SH-SY5Y (cell line): ENCODE results near the gene ISM1.

Experiments
- GATA2 ChIP-seq: IDR thresholded peaks from 2 replicates; pipeline ENCODE4 v1.6.1; 2011; ENCODE audit warnings: mild to moderate bottlenecking, low read depth, low read length
- GATA3 ChIP-seq: IDR thresholded peaks from 2 replicates; pipeline ENCODE4 v1.6.1; 2011; ENCODE audit warnings: low read depth, mild to moderate bottlenecking, low read length, moderate library complexity

Gene ISM1

DNA sequence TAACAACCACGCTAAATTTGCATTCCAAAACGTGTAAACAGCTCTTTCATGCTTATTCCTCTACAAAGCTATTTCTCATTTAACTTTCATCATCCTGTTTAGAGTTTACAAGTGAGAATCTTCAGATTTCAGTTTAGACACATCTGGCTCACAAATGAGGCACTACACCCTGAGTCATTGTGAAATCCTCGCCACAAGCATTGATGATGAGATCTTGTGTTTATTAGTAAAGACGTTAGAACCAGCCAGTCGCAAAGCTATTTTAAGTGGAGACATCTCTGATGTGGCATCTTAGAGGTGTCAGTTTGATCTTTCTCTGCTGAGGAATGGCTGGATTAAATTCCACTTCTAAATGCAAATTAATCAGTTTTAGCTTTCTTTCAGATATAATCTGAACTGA is 8.3 kb upstream of the ISM1 start:
- TF ChIP-seq GATA3 (no peak), GATA2 (no peak)

DNA sequence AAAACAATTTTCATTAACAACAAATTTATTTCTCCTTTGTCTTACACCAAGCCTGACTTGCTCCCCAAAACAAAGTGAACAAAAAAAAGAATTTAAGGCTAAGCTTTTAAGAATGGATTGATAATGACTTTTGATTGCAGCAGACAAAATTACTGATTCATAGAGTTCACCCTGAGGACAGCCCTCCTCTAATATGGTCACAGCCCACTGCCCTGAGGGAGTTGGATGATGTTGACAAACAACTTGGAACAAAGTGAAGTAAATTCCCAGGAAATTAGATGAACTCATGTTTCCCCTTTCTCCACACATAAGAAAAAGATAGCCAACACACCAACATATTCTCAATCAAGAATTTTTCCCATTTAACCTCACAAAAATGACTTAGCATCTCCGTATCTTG is 7.7 kb upstream of the ISM1 start:
- no peak for TF ChIP-seq GATA2

DNA sequence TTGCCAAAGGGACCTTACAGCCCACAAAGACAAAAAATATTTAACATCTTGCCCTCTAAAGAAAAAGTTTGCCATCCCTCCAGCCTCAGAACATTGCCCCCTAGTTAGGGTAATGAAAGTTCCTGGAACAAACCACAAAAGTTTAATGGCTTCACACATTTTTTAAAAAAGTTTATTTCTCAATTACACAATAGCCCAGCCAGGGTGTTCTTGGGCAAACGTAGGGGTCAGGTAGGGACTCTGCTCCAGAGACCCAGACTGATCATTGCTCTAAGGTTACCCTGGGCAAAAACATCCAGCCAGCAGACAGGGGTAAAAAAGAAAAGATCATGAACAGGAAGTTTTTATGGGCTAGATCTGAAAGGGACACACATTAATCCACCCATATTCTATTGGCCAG is 4.5 kb upstream of the ISM1 start:
- TF ChIP-seq GATA2, result no peak
- TF ChIP-seq GATA3, result no peak

DNA sequence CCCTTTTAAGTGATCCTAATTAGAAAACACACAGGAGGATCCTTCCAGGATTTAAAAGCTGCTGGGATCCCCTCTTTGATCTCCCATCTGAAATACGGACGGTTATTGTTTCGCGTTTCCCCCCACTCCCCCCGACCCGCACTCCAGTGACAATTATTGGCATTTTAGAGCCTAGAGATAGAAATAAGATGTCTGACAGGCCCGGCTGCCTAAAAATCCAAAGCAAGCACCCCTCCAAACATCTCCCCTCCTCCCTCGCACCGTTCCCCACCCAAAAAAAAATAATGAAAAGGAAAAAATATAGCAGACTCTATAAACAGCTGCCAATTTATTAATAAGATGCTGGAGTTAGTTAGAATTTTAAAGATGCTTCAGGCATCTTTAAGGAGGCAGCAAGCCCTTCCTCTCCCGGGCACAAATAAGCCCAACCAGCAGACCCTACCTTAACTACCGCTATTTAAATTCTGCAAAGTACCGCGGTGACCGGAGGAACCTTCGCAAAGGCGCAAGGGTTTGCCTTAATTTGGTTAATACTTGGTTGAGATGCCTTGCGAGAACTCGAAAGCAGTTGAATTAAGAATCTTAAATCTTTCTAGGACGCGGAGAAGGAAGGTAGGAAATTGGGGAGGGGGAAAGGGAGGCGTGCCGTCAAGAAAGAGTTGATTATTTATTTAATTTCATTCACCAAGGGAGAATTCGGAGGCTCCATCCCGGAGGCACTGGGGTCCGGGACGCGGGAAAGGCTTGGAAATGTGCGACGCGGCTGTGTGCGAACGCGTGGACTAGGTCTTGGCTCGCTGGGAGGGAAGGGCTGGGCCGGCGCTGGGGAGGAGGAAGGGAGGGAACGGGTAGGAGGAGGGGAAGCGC is 1.5 kb upstream of the ISM1 start:
- TF ChIP-seq GATA3 (no peak), GATA2 (no peak)

DNA sequence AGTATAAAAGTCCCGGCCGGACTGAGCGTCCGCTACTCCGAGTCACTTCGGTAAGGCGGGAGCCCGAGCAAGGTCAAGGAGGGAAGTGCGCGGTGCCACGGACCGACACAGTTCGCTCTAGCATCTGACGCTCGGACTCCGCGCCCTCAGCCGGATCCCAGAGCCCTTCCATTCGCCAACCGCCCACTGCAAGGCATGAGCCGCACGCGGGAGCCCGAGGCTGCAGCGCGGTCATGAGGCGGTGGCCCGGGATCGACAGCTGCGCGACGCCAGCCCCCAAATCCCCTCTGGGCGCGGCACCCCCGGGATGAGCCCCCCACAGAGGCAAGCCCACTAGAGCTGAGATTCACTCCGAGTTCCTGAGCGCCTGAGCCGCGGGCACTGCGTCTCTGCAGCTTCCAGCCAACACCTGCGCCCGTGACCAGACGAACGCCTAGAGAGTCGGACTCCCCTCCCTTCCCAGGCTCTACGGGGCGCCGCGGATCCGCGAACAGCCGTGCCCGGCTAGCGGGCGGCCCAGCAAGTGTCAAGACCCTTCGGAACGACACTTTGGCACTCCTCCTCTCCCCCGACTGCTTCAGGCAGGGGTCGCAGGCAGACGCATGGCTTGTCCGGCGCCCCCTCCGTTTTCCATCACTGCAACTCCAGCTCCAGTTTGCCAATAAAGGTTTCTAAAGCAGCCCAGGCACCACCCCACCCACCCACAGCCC is 725 bp upstream of the ISM1 start:
- TF ChIP-seq GATA2 (no peak), GATA3 (no peak)

DNA sequence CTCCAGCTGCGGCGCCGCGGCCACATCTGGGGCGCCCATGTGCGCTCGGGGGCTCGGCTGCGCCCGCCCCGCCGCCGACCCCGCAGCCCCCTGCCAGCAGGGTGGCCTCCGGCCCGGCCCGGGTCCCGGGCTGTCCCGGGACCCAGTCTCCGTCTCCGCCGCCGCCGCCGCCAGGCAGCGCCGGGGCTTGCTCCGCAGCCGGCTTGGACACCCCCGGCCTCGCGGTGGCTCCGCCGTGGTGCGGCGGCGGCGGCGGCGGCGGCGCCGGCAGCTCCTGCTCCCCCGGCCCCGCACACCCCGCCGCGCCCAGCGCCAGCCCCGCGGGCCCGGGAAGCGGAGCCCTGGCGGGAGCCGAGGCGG is 219 bp downstream of the ISM1 start:
- TF ChIP-seq GATA3, result no peak
- no peak for TF ChIP-seq GATA2

DNA sequence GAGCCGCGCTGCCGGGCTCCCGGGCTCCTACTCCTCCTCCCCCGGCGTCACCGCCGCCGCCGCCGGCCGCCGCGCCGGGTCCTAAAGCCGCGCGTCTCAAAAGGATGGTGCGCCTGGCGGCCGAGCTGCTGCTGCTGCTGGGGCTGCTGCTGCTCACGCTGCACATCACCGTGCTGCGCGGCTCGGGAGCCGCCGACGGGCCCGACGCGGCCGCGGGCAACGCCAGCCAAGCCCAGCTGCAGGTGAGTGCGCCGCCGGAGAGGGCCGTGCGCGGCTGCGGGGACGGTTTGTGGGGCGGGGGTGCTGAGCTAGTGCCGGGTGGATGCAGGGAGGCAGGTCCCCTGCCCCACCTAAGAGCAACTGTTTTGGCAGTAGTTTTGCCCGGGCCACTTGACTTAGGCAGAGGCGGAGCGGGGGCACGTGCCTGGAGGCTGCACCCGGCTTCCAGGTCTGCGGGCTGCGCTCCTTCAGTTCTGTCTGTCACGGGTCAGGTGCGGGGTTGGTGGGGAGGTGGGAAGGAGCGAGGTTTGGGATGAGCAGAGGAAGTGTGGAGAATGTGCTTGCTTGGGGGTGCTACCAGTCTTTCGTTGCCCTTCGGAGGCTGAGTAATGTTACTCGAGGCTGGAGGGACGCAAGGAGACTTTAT is 722 bp downstream of the ISM1 start:
- TF ChIP-seq GATA2 (no peak), GATA3 (no peak)

DNA sequence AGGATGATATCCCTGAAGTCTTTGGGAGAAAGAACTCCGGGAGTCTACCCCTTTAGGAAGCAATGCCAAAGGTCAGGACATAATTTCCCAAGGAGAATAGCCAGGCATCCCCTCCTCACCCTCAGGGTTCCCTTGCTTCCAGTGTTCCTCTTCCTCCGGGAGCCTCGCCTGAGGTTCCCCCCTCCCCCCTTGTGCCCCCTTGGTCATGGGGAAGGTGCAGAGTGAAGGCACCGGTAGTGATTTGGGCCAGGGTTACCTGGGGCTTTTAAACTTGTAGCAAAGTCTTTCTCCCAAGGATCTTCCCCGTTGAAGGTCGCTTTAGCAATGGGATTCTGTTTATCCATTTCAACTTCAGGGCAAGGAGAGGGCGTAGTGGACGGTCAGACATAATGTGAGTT is 1.2 kb downstream of the ISM1 start:
- TF ChIP-seq GATA3, result no peak
- no peak for TF ChIP-seq GATA2

DNA sequence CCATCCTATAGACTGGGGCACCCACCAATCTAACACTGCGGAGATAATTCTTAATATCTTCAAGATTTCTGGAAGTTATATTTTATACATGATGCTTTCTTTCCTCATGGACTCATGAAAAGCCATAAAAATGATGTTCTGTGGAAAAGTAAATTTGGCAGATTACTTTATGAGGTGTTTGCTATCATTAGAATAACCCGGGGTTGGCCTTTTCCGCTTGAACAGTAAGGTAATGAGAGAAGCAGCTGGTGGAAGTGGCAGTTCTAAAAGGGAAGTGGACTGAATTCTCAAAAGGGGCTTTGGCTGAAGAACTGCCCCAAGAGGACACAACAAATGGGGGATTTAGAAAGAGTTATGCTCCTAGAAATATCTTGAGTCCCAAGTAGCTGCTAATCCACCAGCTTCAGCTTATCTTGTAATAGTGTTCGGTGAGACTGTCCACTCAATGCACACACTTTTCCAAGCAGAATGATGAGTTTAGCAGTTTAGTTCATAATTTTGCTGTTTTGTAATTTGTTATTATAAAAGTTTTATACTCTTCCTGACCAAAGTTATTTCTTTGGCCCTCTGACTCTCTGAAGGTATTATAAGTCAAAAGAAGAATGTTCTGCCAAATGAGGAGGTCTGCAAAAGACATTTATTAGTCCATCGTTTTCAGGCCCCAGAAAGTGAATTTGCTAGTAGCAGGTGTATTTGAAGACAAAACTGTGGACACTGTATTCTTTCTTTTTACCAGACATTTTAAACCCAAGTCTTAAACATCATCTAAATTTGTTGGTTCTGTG is 2.9 kb downstream of the ISM1 start:
- TF ChIP-seq GATA2 (no peak), GATA3 (no peak)

DNA sequence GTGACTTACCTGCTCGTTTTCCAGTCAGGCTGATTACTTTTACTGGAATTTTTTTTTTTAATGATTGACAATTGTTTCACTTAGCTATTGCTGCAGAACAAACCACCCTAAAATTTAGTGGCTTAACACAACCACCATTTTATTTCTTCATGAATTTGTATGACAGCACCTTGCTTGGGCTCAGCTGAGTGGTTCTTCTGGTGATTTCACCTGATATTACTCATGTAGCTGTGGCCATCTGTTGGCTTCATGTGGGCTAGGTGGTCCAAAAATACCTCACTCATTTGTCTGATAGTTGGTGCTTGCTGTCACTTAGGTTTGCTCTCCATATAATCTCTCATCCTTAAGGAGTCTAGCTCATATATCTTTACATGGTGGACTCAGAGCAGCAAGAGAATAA is 5.3 kb downstream of the ISM1 start:
- TF ChIP-seq GATA3 (no peak), GATA2 (no peak)

DNA sequence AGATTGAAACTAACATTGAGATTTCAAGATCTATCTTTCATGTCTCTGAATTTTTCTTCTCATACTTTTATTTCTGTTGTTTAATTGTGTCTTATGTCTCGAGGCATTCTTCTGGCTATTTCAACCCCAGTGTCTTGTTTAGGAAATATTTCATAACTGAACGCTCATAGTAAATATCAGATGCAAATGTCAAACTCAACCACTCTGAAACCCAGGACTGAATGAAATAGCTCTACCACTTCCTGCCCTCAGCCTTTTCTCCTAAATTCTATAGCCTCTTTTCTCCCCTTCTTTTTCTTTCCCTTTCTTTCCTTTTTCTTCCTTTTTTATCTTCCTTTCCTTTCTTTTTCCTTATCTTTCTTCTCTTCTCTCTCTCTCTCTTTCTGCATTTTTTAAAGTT is 7.7 kb downstream of the ISM1 start:
- TF ChIP-seq GATA3 (no peak), GATA2 (no peak)

DNA sequence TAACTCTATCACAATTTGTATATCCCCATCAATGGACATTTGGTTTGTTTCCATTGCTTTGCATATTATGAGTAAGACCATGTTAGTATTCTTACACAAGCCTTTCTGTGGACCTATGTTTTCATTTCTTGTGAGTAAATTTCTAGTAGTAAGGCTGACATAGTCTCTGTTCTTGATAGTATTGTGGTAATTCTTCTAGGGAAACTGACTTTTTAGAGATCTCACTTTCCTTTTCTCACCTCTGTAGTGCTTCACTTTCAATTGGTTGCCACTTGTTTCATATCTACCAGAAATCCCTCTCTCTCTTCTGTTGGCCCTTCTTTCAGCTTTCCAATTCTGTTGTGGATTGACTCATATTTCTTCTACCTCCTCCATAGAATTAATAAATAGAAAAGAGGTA is 8.5 kb downstream of the ISM1 start:
- TF ChIP-seq GATA2 (no peak), GATA3 (no peak)

DNA sequence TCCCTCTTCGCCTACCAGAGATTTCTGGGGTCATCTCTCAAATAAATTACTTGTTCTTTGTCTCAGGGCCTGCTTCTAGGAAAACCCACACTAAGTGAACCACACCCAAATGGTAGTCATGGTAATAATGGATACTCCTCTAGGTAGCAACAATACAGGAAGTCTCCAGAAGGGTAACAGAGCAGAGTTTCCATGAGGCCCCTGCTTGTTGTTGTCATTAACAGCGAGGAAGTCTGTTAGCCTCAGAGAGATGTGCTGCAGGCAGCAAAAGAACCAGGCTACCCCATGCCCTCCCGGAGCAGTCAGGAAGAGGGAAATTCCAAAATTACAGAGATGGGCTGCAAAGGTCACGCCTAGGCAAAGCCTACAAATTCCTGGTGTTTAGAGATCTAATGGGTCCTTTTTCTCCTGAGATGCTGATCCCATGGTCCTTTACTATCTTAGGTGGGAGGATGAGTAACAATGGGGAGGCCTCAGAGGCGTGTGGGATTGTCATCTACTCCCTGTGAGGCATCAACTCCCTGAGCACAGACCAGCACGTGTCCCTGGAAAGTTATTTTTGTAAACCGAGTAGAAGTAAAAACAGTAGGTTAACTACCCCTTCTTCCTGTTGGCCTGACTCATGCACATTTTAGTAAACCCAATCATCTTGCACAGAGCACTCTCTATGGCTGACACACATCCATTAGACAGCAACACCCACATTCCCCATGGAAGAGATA is 10.1 kb downstream of the ISM1 start:
- no peak for TF ChIP-seq GATA2
- no peak for TF ChIP-seq GATA3

DNA sequence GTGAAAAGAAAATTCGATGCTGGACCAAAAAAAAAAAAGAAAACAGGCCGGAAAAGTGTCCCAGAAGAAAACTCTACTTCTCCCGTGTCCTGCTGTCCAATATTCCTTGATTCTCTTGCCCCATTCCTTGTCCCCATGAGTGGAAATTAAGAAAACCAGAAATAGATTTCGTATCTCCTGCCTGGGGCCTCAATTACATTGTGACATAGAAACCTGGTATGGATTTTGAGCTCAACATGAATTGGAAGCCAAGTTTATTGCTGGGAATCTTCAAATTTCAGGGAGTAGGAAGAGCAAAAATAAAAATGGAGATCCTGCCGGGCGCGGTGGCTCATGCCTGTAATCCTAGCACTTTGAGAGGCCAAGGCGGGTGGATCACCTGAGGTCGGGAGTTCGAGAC is 11.9 kb downstream of the ISM1 start:
- no peak for TF ChIP-seq GATA2
- no peak for TF ChIP-seq GATA3

DNA sequence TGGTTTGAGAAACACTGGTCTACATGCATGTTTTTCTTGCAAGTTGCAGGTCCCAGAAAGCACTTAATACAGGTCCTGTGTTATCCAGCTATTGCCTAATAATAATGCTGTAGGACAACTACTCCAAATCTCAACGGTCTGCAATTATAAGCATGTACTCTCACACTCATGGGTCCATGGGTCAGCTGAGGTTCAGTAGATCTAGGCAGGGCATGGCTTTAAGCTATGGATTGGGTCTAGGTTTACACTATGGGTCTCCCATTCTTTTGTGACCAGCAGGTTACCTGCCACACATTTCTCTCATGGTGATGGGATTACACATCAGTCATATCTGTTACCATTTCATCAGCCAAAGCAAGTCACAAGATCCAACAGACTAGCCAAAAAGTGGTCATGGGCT is 13.9 kb downstream of the ISM1 start:
- no peak for TF ChIP-seq GATA2
- no peak for TF ChIP-seq GATA3
